Mononuclear cell (primary cell): ENCODE measurements around the gene BMP2K. TPM values are rescaled to one million over a fixed set of nuclear protein-coding genes. Genes with fewer than 3 reads are reported as not detected.

Experiments used
- H3K27me3 ChIP-seq: 2 replicates; pipeline ENCODE4 v1.6.0; 2011; ENCODE audit warnings: low read length, control low read depth; ENCODE audit not compliant: insufficient read depth
- H3K4me1 ChIP-seq: 2 replicates; pipeline ENCODE4 v1.5.1; 2011; ENCODE audit warnings: mild to moderate bottlenecking, low read length, control low read depth; ENCODE audit not compliant: insufficient read depth
- H3K4me3 ChIP-seq: 2 replicates; pipeline ENCODE4 v1.5.1; 2011; ENCODE audit warnings: mild to moderate bottlenecking, low read length, moderate library complexity
- H3K9me3 ChIP-seq: 2 replicates; pipeline ENCODE4 v1.5.1; 2011; ENCODE audit warnings: low read depth, mild to moderate bottlenecking, control low read depth, low read length
- total RNA-seq: library from RNA; depleted of rRNA; stranded (reverse); fragments of >200 nt; gene quantifications from one replicate; pipeline ENCODE4 v1.2.3, GENCODE V29; 2012

BMP2K gene
- total RNA-seq, 1 donor: 24.7 TPM

DNA sequence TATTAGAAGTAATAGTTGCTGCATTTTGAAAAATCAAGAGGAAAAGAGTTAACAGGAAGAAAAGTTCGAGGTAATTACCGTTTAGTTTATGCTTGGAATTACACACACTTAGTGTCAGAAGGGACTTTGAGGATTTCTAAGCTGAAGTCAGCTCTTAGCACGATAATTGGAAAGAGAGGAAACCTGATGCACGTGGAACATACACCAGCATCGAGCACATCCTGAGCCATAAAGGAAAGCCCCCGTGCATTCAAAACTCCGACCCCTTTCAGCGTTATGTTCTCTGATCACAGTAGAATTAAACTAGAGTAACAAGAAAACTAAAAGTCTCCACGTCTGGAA, 163.5 kb downstream of the BMP2K start:
- Histone ChIP-seq H3K4me1 (peaks cover 29% of the 10 kb centered on the region), H3K4me3 (peak overlapping the region; percentile 69), H3K9me3 (no peaks in the 10 kb centered on the region), H3K27me3 (no peaks in the 10 kb centered on the region)

DNA sequence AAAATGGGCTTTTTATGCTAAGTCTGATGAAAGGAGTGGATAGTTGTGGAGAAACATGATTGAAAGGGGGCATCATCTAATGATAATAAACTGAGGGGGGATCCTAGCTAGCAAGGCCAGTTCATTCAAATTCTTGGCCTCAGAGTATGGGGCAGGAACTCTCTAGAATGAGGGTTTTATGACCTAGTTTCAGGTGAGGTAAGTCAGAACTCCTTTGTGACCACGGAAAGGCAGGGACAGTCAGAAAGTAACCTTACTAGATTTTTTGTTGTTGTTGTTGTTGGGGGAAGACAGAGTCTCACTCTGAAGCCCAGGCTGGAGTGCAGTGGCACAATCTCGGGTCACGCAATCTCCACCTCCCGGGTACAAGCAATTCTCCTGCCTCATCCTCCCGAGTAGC, 164.6 kb downstream of the BMP2K start:
- Histone ChIP-seq H3K4me1 (peaks cover 29% of the 10 kb centered on the region), H3K27me3 (no peaks in the 10 kb centered on the region)

DNA sequence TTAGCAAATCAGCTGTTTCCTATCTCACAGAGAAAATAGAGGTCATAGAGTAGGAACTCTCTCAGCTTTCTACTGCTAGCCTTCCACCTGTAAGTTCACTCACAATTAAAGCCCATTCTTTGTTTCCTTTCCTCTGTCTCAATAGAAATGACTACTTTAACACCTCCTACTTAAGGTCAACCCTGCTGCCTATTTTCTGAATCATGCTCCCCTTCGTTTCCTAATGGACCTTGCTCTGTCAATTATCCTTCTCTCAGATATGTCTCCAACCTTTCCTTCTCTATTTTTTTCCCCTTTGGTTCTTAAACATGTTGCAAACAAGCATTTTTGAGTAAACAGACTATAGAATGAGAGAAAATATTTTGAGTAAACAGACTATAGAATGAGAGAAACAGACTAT, 168.2 kb downstream of the BMP2K start:
- no peaks in the 10 kb centered on the region for H3K27me3 ChIP-seq
- H3K9me3 ChIP-seq: no peaks in the 10 kb centered on the region
- H3K4me1 ChIP-seq: peaks cover 15% of the 10 kb centered on the region
- H3K4me3 ChIP-seq: no peak overlapping the region

More for the DNA sequence above, 164.6 kb downstream of the BMP2K start:
- H3K4me3 ChIP-seq: no peak overlapping the region
- no peaks in the 10 kb centered on the region for H3K9me3 ChIP-seq

DNA sequence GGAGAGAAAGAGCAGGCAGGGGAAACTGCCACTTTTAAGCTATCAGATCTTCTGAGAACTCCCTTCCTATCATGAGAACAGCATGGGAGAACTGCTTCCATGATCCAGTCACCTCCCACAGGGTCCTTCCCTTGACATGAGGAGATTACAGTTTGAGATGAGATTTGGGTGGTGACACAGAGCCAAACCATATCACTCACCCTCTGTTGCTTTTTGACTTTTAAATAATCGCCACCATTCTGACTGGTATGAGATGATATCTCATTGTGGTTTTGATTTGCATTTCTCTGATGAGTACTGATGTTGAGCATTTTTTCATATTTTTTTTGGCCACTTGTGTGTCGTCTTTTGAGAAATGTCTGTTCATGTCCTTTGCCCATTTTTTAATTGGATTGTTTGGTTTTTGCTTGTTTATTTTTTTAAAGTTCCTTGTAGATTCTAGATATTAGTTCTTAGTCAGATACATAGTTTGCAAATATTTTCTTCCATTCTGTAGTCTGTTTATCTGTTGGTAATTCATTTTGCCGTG, 169.6 kb downstream of the BMP2K start:
- no peaks in the 10 kb centered on the region for H3K9me3 ChIP-seq
- H3K27me3 ChIP-seq: no peaks in the 10 kb centered on the region
- peaks cover 6% of the 10 kb centered on the region for H3K4me1 ChIP-seq
- H3K4me3 ChIP-seq: no peak overlapping the region

DNA sequence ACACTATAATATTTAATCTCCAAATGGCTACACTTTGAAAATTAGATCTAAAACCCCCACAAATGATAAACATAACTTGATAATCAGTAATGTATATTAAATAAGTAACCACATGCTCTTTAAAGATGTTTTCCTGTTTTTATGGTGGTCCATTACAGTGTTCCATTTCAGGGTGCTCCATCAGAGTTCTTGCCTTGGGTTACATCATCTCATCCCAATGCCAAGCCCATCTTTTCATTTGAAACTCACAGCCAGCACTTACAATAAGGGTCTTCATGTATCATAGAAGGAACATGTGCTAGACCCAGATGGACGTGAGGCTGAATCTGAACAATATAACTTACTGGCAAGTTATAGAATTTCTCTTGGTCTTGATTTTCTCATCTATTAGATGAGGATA, 173.6 kb downstream of the BMP2K start:
- no peaks in the 10 kb centered on the region for H3K4me1 ChIP-seq

DNA sequence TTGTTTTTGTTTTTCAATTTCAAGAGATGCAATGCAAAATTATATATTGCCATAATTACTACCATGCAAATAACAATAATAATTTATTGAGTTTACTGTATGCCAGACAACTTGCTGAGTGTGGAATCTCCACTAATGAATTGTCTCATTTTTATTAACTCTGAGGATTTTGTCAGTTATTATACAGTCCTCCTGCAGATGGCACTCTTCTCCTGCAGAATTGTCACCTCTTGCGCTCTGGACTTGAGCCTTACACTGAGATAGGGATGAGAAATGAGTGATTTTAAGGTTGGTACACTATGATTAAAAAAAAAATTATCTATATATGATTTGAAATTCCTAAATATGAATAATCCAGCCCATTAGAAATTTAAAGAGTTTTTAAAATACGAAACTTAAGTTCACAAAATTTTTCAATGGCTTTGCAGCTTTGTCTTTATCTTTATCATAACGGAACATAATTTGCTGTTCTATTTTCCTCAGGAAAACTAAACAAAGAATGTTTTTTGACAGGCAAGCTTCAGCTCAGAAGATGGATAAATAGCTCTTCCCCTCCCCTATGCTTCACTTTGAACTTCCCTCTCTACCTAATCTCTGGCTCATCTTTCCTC, 175.8 kb downstream of the BMP2K start:
- H3K9me3 ChIP-seq: no peaks in the 10 kb centered on the region
- H3K4me1 ChIP-seq: no peaks in the 10 kb centered on the region
- no peaks in the 10 kb centered on the region for H3K27me3 ChIP-seq
- H3K4me3 ChIP-seq: no peak overlapping the region

More for the DNA sequence above, 173.6 kb downstream of the BMP2K start:
- Histone ChIP-seq H3K4me3 (no peak overlapping the region), H3K9me3 (no peaks in the 10 kb centered on the region), H3K27me3 (no peaks in the 10 kb centered on the region)

DNA sequence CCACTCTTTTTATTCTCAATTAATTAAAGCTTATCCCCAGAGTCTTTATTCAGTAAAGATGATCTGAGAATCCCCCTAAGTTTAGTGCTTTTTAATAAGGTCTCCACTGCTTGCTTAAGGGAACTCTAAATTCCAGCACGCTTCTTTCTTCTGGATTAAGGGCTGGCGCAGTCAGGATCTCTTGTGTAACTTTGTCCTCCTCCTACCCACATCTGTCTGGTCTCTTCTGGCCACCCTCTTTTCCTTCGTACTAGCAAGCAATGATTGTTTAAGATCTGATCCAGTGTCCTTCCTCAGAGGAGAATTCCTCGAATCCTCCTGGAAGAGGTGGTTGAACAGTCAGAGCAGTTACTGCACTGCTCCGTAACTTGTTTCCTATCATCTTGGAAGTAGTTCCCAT, 177.1 kb downstream of the BMP2K start:
- H3K4me3 ChIP-seq: no peak overlapping the region
- no peaks in the 10 kb centered on the region for H3K27me3 ChIP-seq
- no peaks in the 10 kb centered on the region for H3K4me1 ChIP-seq
- no peaks in the 10 kb centered on the region for H3K9me3 ChIP-seq

DNA sequence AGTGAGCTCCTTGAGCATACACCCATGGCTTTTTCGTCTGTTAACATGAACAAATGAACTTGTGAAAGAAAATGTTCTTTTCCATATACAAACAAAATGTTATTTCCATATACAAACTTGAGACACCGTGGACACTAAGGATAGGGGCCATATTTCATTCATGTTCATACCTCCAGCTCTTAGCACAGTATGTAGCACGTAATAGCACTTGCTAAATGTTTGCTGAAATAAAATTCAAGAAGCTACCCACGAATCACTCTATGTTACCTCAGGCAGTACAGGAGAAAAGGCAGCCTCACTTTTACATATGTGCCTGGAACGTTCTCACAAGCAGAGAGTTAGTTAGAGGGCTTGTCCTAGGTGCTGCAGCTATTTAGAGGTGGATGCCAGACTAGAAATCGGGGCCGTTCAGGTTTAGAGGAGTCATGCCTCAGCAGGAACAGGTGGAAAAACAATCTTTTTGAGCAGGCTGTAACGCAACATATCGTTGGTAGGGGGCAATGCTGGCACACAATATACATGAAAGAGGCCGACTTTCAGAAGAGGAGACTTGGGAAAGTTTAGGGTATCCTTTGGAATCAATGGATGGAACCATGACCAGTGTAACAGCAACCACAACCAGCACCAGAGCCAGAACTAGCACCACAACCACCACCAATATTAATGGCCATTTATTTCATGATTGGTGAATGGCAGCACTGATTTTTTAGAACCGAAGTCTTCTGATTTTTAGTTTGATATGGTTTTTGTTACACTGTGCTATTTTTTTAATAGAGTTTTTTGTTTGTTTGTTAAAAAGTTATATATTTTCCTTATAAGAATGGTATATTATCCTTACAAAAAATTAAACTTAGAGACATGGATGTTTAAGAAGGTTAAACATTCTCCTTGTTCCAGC, 177.9 kb downstream of the BMP2K start:
- H3K9me3 ChIP-seq: no peaks in the 10 kb centered on the region
- no peaks in the 10 kb centered on the region for H3K27me3 ChIP-seq
- H3K4me1 ChIP-seq: no peaks in the 10 kb centered on the region
- no peak overlapping the region for H3K4me3 ChIP-seq

DNA sequence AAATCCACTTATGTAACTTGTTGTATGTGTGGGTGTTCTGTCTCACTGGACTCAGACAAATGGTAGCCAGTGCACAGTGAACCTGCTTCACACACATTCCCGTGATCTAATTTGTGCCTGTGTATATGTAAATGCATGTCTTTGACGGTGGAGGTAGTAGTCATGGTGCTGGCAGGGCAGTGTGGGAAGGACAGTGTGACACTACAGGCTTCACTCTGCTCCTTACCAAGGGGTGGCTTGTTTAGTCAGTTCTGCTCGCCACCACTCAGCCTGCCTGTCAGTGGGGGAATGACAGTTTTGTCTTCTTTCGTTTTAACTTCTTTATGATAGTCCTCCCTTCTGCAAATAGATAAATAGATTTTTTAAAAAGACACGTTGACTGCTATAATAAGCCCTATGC, 180.8 kb downstream of the BMP2K start:
- Histone ChIP-seq H3K4me3 (no peak overlapping the region), H3K9me3 (no peaks in the 10 kb centered on the region), H3K4me1 (no peaks in the 10 kb centered on the region), H3K27me3 (no peaks in the 10 kb centered on the region)

DNA sequence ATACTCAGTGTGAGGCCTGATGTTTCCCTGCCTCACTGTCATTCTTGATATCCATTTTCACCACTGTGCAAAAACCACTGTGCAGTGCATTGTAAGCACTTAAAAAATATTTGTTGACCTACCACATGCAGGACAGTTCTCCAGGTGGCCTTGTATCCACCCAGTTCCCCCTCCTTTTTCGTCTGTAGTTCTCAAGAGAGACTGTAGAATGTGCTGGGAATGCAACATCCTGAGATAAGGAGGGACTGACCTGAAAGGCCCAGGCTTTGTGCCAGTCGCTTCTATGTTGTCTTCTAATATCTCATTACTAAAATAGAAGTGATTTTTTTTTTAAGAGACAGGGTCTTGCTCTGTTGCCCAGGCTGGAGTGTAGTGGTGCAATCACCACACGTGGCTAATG, 184.8 kb downstream of the BMP2K start:
- H3K4me1 ChIP-seq: no peaks in the 10 kb centered on the region
- no peaks in the 10 kb centered on the region for H3K9me3 ChIP-seq
- no peaks in the 10 kb centered on the region for H3K27me3 ChIP-seq
- H3K4me3 ChIP-seq: no peak overlapping the region

Other genes with a start within 250 kb of the BMP2K start
- gene ANXA3, start 224.6 kb upstream of the BMP2K start, total RNA-seq: 0.84 TPM
- 23.0 TPM for gene PAQR3, start 163.1 kb downstream of the BMP2K start, total RNA-seq